MCF 10A (cell line): ENCODE data around the gene PALB2. TPM values are rescaled to one million over a fixed set of nuclear protein-coding genes. Genes with fewer than 3 reads are reported as not detected.

ENCODE experiments used
- BruUV-seq: library from RNA; stranded (reverse); fragments of 400-500 nt; replicated peaks from 2 replicates; lab custom pipeline; 2021; lab: Mats Ljungman, UMichigan
- CTCF ChIA-PET: fragments of 300-600 bp; sonication (Branson Sonifier 250); formaldehyde crosslinking; extraction: SDS; loops from one replicate; lab custom pipeline; 2021; ENCODE audit warnings: antibody characterized with exemption, inconsistent platforms; lab: Yijun Ruan, JAX
- POLR2A ChIA-PET: fragments of 300-600, 350-650 bp; sonication (Branson Sonifier 250); formaldehyde crosslinking; extraction: SDS; loops from one replicate; lab custom pipeline; 2020; ENCODE audit warnings: antibody characterized with exemption, inconsistent platforms; lab: Yijun Ruan, JAX
- DNase-seq: peaks from one replicate; pipeline ENCODE4 v3.0.0-alpha.2; 2018; ENCODE audit not compliant: unreplicated experiment
- H3K27ac Mint-ChIP-seq: one replicate; pipeline ENCODE4 v1.8.0; 2022; ENCODE audit warnings: mild to moderate bottlenecking, low read depth, mixed read lengths; ENCODE audit not compliant: unreplicated experiment
- H3K27me3 Mint-ChIP-seq: one replicate; pipeline ENCODE4 v1.8.0; 2022; ENCODE audit warnings: mixed read lengths; ENCODE audit not compliant: insufficient read depth, unreplicated experiment
- H3K36me3 Mint-ChIP-seq: one replicate; pipeline ENCODE4 v1.8.0; 2022; ENCODE audit warnings: mild to moderate bottlenecking, moderate library complexity, mixed read lengths; ENCODE audit not compliant: insufficient read depth, unreplicated experiment
- H3K4me1 Mint-ChIP-seq: one replicate; pipeline ENCODE4 v1.8.0; 2022; ENCODE audit warnings: mixed read lengths; ENCODE audit not compliant: insufficient read depth, unreplicated experiment
- H3K4me3 Mint-ChIP-seq: one replicate; pipeline ENCODE4 v1.8.0; 2022; ENCODE audit warnings: mild to moderate bottlenecking, moderate library complexity, mixed read lengths; ENCODE audit not compliant: unreplicated experiment
- H3K9me3 Mint-ChIP-seq: one replicate; pipeline ENCODE4 v1.8.0; 2022; ENCODE audit warnings: mixed read lengths; ENCODE audit not compliant: unreplicated experiment
- CTCF ChIP-seq: fragments of 200-600 bp; IDR thresholded peaks from one replicate; pipeline ENCODE4 v1.8.0; 2022; ENCODE audit warnings: antibody characterized with exemption, mild to moderate bottlenecking; ENCODE audit not compliant: unreplicated experiment
- intact Hi-C: fragments of 100-400 bp; cut with micrococcal nuclease; formaldehyde crosslinking; loops from 2 replicates; pipeline ENCODE4 v1.14.1; 2022
- total RNA-seq: library from RNA; stranded (reverse); gene quantifications from 2 replicates; pipeline ENCODE4 v1.2.3, GENCODE V29; 2022

Gene PALB2
- total RNA-seq, 1 experiment from 2014 or later = 20.8 TPM

- DNase-seq = peak; percentile 20
- intact Hi-C loops = no loop called here
- Mint-ChIP-seq H3K27me3 (no peaks in the 10 kb centered on the region), H3K36me3 (peaks cover 49% of the 10 kb centered on the region), H3K27ac (peak overlapping the region; percentile 15), H3K4me3 (no peak overlapping the region), H3K9me3 (no peaks in the 10 kb centered on the region), H3K4me1 (no peaks in the 10 kb centered on the region)
- no peak for TF ChIP-seq CTCF
- CTCF ChIA-PET = interaction anchor here (0.6 to 0.8 kb wide), 2 partner anchors 8 to 9 kb away, joined by 3 read pairs; no protein-coding TSS in a partner anchor
- BruUV-seq = no TSS peak
- POLR2A ChIA-PET = interaction anchor here (1.3 to 1.6 kb wide), 3 partner anchors 8 to 12 kb away, joined by 3 to 4 read pairs (median 3); partner anchors contain the start of gene PLK1
Measured at GRCh38 chr16:23670137-23670776, 29.1 kb upstream of the PALB2 start.

- ChIA-PET POLR2A (interaction anchor here (0.7 to 2.2 kb wide), 7 partner anchors 9 to 29 kb away, joined by 3 to 6 read pairs (median 3); partner anchors contain the start of gene PLK1), CTCF (interaction anchor here (3.9 kb wide), 1 partner anchor 9 kb away, joined by 20 read pairs; the partner anchor contains the start of gene PLK1)
- Mint-ChIP-seq H3K27me3 (no peaks in the 10 kb centered on the region), H3K9me3 (no peaks in the 10 kb centered on the region), H3K36me3 (peaks cover 63% of the 10 kb centered on the region), H3K27ac (no peak overlapping the region), H3K4me3 (no peak overlapping the region), H3K4me1 (no peaks in the 10 kb centered on the region)
- no TSS peak for BruUV-seq
- DNase-seq = no peak
- no peak for TF ChIP-seq CTCF
- intact Hi-C loops = no loop called here
Measured at GRCh38 chr16:23668873-23669272, 27.8 kb upstream of the PALB2 start.

GRCh38 chr16:23668225-23668624 lies 27.1 kb upstream of the PALB2 start:
- H3K27me3 Mint-ChIP-seq = no peaks in the 10 kb centered on the region
- no peak for DNase-seq
- no TSS peak for BruUV-seq
- no peaks in the 10 kb centered on the region for H3K9me3 Mint-ChIP-seq
- POLR2A ChIA-PET = interaction anchor here (1.1 to 2.2 kb wide), 4 partner anchors 9 to 26 kb away, joined by 3 to 6 read pairs (median 4); partner anchors contain the start of gene PLK1
- no peaks in the 10 kb centered on the region for H3K4me1 Mint-ChIP-seq
- TF ChIP-seq CTCF = no peak
- H3K4me3 Mint-ChIP-seq = no peak overlapping the region
- intact Hi-C loops = no loop called here
- peaks cover 69% of the 10 kb centered on the region for H3K36me3 Mint-ChIP-seq
- H3K27ac Mint-ChIP-seq = no peak overlapping the region
- CTCF ChIA-PET = interaction anchor here (0.6 to 3.9 kb wide), 3 partner anchors 10 to 913 kb away, joined by 3 to 20 read pairs (median 3); partner anchors contain the start of gene PLK1

- intact Hi-C loops = no loop called here
- POLR2A ChIA-PET = interaction anchor here (0.7 to 2.2 kb wide), 4 partner anchors 10 to 25 kb away, joined by 3 to 6 read pairs (median 4); partner anchors contain the start of gene PLK1
- BruUV-seq = no TSS peak
- TF ChIP-seq CTCF = no peak
- Mint-ChIP-seq H3K4me1 (no peaks in the 10 kb centered on the region), H3K9me3 (no peaks in the 10 kb centered on the region), H3K27ac (no peak overlapping the region), H3K36me3 (peaks cover 75% of the 10 kb centered on the region), H3K4me3 (no peak overlapping the region), H3K27me3 (no peaks in the 10 kb centered on the region)
- no peak for DNase-seq
- CTCF ChIA-PET = interaction anchor here (0.6 to 3.9 kb wide), 3 partner anchors 10 to 355 kb away, joined by 3 to 20 read pairs (median 3); partner anchors contain the start of gene PLK1
Measured at GRCh38 chr16:23667355-23667659, 26.2 kb upstream of the PALB2 start.
